HepG2 (cell line): ENCODE data around the gene CDSN. TPM values are rescaled to one million over a fixed set of nuclear protein-coding genes. Genes with fewer than 3 reads are reported as not detected.

Experiments used
- GTF2F1 ChIP-seq: fragments of 150-350 bp; IDR thresholded peaks from 2 replicates; pipeline ENCODE4 v1.6.1; 2014; ENCODE audit warnings: low read length
- MLLT10 ChIP-seq: sonication (generic); formaldehyde crosslinking; IDR thresholded peaks from 2 replicates; pipeline ENCODE4 v1.4.0; 2020; ENCODE audit warnings: missing genetic modification reagents
- MTF1 ChIP-seq: sonication (generic); formaldehyde crosslinking; IDR thresholded peaks from 2 replicates; pipeline ENCODE4 v1.5.0; 2020; ENCODE audit warnings: missing genetic modification reagents
- SMAD1 ChIP-seq: sonication (generic); formaldehyde crosslinking; IDR thresholded peaks from 2 replicates; pipeline ENCODE4 v1.4.0; 2020; ENCODE audit warnings: missing genetic modification reagents, low read depth, mild to moderate bottlenecking, borderline replicate concordance
- SRF ChIP-seq: IDR thresholded peaks from 2 replicates; pipeline ENCODE4 v1.6.1; 2011; ENCODE audit warnings: mild to moderate bottlenecking, low read depth, low read length, moderate library complexity
- WIZ ChIP-seq: sonication (generic); formaldehyde crosslinking; IDR thresholded peaks from 2 replicates; pipeline ENCODE4 v1.5.1; 2020; ENCODE audit warnings: mild to moderate bottlenecking, missing genetic modification reagents
- ZNF224 ChIP-seq: sonication (generic); formaldehyde crosslinking; IDR thresholded peaks from 2 replicates; pipeline ENCODE4 v1.5.0; 2020; ENCODE audit warnings: mild to moderate bottlenecking, missing genetic modification reagents
- polyA plus RNA-seq, 8 experiments: library from polyadenylated mRNA; depleted of rRNA in 3 of 8; stranded (reverse) in 7 of 8; unstranded in 1 of 8; fragments of >200 nt; fragmentation: Illumina TruSeq in 4 of 8; extraction: Trizol in 4 of 8; gene quantifications; 2 replicates each; pipeline versions ENCODE4 v1.2.1 to v1.2.3, GENCODE V29; 2011 to 2016; ENCODE audit warnings: low read depth in 4 of 8, missing spikeins in 1 of 8, mixed read lengths in 1 of 8; ENCODE audit not compliant: insufficient read depth in 1 of 8
- total RNA-seq, 5 experiments: library from RNA; depleted of rRNA; stranded (reverse); fragments of >200 nt; fragmentation: Illumina TruSeq; extraction: Trizol; gene quantifications; 2 replicates each; pipeline ENCODE4 v1.2.3, GENCODE V29; 2016; ENCODE audit warnings: low read depth in 1 of 5
- TF ChIP-seq, protein P1 (sequence below): sonication (generic); formaldehyde crosslinking; IDR thresholded peaks from 2 replicates; pipeline ENCODE4 v1.9.0; 2021; ENCODE audit warnings: mild to moderate bottlenecking, missing genetic modification reagents
- TF ChIP-seq, protein P2 (sequence below): sonication (generic); formaldehyde crosslinking; IDR thresholded peaks from 2 replicates; pipeline ENCODE4 v1.4.0; 2020; ENCODE audit warnings: mild to moderate bottlenecking, low read depth, missing genetic modification reagents
- TF ChIP-seq, protein P3 (sequence below), 2 experiments: fragments of 450-650 bp in 1 of 2; sonication (generic) in 1 of 2; formaldehyde crosslinking; IDR thresholded peaks; 2 replicates each; pipeline versions ENCODE4 v1.5.0 to v1.8.0; 2020 to 2022; ENCODE audit warnings: mild to moderate bottlenecking in 1 of 2, missing genetic modification reagents in 1 of 2

The CDSN gene
- total and polyA plus RNA-seq, 2 of the 13 experiments (the other 11 are each of a cell fraction or from before 2014, with no cell fraction given): not detected

DNA sequence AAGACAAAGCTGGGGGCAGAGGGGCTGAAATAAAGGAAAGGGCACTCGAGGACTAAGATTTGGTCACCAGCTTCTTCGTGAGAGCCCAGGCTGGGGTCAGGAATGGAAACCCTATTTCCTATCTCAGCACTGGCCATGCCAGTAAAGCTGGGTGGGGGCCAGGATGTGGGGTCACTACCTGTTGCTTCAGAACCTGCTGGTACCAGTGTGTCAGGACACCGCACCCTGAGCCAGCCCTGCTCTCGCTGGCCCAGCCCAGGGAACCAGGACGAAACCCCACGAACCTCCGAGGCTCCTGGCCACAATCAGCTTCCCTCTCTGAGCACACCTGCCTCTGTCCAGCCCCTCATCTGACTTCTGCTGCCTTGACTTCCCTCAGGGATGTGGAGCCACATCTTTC lies 2.1 kb downstream of the CDSN start (continued):
- TF ChIP-seq, protein P1, sequence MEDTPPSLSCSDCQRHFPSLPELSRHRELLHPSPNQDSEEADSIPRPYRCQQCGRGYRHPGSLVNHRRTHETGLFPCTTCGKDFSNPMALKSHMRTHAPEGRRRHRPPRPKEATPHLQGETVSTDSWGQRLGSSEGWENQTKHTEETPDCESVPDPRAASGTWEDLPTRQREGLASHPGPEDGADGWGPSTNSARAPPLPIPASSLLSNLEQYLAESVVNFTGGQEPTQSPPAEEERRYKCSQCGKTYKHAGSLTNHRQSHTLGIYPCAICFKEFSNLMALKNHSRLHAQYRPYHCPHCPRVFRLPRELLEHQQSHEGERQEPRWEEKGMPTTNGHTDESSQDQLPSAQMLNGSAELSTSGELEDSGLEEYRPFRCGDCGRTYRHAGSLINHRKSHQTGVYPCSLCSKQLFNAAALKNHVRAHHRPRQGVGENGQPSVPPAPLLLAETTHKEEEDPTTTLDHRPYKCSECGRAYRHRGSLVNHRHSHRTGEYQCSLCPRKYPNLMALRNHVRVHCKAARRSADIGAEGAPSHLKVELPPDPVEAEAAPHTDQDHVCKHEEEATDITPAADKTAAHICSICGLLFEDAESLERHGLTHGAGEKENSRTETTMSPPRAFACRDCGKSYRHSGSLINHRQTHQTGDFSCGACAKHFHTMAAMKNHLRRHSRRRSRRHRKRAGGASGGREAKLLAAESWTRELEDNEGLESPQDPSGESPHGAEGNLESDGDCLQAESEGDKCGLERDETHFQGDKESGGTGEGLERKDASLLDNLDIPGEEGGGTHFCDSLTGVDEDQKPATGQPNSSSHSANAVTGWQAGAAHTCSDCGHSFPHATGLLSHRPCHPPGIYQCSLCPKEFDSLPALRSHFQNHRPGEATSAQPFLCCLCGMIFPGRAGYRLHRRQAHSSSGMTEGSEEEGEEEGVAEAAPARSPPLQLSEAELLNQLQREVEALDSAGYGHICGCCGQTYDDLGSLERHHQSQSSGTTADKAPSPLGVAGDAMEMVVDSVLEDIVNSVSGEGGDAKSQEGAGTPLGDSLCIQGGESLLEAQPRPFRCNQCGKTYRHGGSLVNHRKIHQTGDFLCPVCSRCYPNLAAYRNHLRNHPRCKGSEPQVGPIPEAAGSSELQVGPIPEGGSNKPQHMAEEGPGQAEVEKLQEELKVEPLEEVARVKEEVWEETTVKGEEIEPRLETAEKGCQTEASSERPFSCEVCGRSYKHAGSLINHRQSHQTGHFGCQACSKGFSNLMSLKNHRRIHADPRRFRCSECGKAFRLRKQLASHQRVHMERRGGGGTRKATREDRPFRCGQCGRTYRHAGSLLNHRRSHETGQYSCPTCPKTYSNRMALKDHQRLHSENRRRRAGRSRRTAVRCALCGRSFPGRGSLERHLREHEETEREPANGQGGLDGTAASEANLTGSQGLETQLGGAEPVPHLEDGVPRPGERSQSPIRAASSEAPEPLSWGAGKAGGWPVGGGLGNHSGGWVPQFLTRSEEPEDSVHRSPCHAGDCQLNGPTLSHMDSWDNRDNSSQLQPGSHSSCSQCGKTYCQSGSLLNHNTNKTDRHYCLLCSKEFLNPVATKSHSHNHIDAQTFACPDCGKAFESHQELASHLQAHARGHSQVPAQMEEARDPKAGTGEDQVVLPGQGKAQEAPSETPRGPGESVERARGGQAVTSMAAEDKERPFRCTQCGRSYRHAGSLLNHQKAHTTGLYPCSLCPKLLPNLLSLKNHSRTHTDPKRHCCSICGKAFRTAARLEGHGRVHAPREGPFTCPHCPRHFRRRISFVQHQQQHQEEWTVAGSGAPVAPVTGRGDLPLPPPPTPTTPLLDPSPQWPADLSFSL: no peak
- TF ChIP-seq ZNF224 (CRISPR knock-in tag) (no peak), MTF1 (CRISPR knock-in tag) (no peak), SRF (no peak), GTF2F1 (no peak), WIZ (no peak), SMAD1 (CRISPR knock-in tag) (no peak), MLLT10 (CRISPR knock-in tag) (no peak)
- TF ChIP-seq, protein P2, sequence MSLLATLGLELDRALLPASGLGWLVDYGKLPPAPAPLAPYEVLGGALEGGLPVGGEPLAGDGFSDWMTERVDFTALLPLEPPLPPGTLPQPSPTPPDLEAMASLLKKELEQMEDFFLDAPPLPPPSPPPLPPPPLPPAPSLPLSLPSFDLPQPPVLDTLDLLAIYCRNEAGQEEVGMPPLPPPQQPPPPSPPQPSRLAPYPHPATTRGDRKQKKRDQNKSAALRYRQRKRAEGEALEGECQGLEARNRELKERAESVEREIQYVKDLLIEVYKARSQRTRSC (CRISPR knock-in tag): no peak
- TF ChIP-seq, protein P3, sequence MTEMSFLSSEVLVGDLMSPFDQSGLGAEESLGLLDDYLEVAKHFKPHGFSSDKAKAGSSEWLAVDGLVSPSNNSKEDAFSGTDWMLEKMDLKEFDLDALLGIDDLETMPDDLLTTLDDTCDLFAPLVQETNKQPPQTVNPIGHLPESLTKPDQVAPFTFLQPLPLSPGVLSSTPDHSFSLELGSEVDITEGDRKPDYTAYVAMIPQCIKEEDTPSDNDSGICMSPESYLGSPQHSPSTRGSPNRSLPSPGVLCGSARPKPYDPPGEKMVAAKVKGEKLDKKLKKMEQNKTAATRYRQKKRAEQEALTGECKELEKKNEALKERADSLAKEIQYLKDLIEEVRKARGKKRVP (CRISPR knock-in tag; IDR thresholded peaks at IDR 0.05): no peak
- TF ChIP-seq, all 625 proteins: peak for 0
